Fibroblast of villous mesenchyme (primary cell): ENCODE data around the gene SLC17A1. TPM values are rescaled to one million over a fixed set of nuclear protein-coding genes. Genes with fewer than 3 reads are reported as not detected.

ENCODE experiments used
- DNase-seq: peaks from one replicate; pipeline ENCODE4 v3.0.0-alpha.2; 2010; ENCODE audit warnings: low read depth
- H3K4me3 ChIP-seq: 2 replicates; pipeline ENCODE4 v1.5.1; 2011; ENCODE audit warnings: low read depth, mild to moderate bottlenecking, low read length
- CTCF ChIP-seq: IDR thresholded peaks from 2 replicates; pipeline ENCODE4 v1.5.1; 2012; ENCODE audit warnings: low read depth, mild to moderate bottlenecking, low read length; ENCODE audit not compliant: insufficient read depth
- total RNA-seq: library from RNA; depleted of rRNA; stranded (reverse); fragments of >200 nt; gene quantifications from 2 replicates; pipeline ENCODE4 v1.2.3, GENCODE V29; 2012

Gene SLC17A1
- total RNA-seq, 1 donor: not detected

GRCh38 chr6:25745836-25746235 lies 86.0 kb downstream of the SLC17A1 start:
- H3K4me3 ChIP-seq: no peak overlapping the region
- no peak for TF ChIP-seq CTCF

GRCh38 chr6:25743868-25744267 lies 88.0 kb downstream of the SLC17A1 start:
- no peak for DNase-seq
- no peak overlapping the region for H3K4me3 ChIP-seq
- TF ChIP-seq CTCF: no peak

More at GRCh38 chr6:25745836-25746235, 86.0 kb downstream of the SLC17A1 start:
- peak; percentile 1 for DNase-seq

GRCh38 chr6:25735261-25735660 lies 96.6 kb downstream of the SLC17A1 start:
- no peak for TF ChIP-seq CTCF
- H3K4me3 ChIP-seq: no peak overlapping the region
- no peak for DNase-seq

Other genes starting within 250 kb of the SLC17A1 start
- gene SCGN, start 179.8 kb downstream of the SLC17A1 start, total RNA-seq: not detected in 2 replicates
- gene SLC17A4, start 77.3 kb downstream of the SLC17A1 start, total RNA-seq: not detected in 2 replicates
- gene SLC17A3, start 42.2 kb upstream of the SLC17A1 start, total RNA-seq: not detected in 2 replicates
- gene SLC17A2, start 98.6 kb upstream of the SLC17A1 start, total RNA-seq: not detected in 2 replicates
- 7.7 and 13.8 TPM in 2 replicates for gene TRIM38, start 130.8 kb upstream of the SLC17A1 start, total RNA-seq